Right atrium auricular region (tissue), 2 donors: ENCODE measurements around the gene CDCP1. TPM values are rescaled to one million over a fixed set of nuclear protein-coding genes. Genes with fewer than 3 reads are reported as not detected.
"Not testable (repeated sequence)": the region's sequence is repeated elsewhere in the genome, so short reads cannot be mapped to it uniquely, and the experiment has no call there.

Source experiments
- DNase-seq: peaks from one replicate; pipeline ENCODE4 v3.0.0-alpha.2; 2019; ENCODE audit warnings: low spot score
- H3K27ac ChIP-seq, 2 donors: fragments of 200-600 bp; sonication (generic); 1 replicate in 1 of 2; 2 replicates in 1 of 2; pipeline ENCODE4 v1.5.1; 2016 to 2019
- H3K27me3 ChIP-seq, 2 donors: fragments of 200-600 bp; sonication (generic); one replicate each; pipeline versions ENCODE4 v1.5.1 to v1.6.0; 2017 to 2019
- H3K36me3 ChIP-seq: fragments of 200-600 bp; sonication (generic); one replicate; pipeline ENCODE4 v1.5.1; 2016
- H3K4me1 ChIP-seq, 2 donors: fragments of 200-600 bp; sonication (generic); one replicate each; pipeline versions ENCODE4 v1.5.1 to v1.6.0; 2017 to 2019
- H3K4me3 ChIP-seq, 2 donors: fragments of 200-600 bp; sonication (generic); 1 replicate in 1 of 2; 2 replicates in 1 of 2; pipeline ENCODE4 v1.5.1; 2017 to 2019; ENCODE audit warnings: mild to moderate bottlenecking in 1 of 2, moderate library complexity in 1 of 2
- H3K9me3 ChIP-seq, 2 donors: fragments of 200-600 bp; sonication (generic); one replicate each; pipeline ENCODE4 v1.5.1; 2019
- total RNA-seq, 2 donors: library from RNA; depleted of rRNA; stranded (reverse); fragments of >200 nt; gene quantifications; one replicate each; pipeline ENCODE4 v1.1.0, GENCODE V29; 2016
- TF ChIP-seq, protein P1 (sequence below), 2 donors: fragments of 200-600 bp; sonication (generic); IDR thresholded peaks; one replicate each; pipeline ENCODE4 v1.5.1; 2019; ENCODE audit warnings: antibody characterized with exemption in 2 of 2

CDCP1 gene
- total RNA-seq, 2 donors from 2014 or later: 0.48 to 2.8 TPM

DNA sequence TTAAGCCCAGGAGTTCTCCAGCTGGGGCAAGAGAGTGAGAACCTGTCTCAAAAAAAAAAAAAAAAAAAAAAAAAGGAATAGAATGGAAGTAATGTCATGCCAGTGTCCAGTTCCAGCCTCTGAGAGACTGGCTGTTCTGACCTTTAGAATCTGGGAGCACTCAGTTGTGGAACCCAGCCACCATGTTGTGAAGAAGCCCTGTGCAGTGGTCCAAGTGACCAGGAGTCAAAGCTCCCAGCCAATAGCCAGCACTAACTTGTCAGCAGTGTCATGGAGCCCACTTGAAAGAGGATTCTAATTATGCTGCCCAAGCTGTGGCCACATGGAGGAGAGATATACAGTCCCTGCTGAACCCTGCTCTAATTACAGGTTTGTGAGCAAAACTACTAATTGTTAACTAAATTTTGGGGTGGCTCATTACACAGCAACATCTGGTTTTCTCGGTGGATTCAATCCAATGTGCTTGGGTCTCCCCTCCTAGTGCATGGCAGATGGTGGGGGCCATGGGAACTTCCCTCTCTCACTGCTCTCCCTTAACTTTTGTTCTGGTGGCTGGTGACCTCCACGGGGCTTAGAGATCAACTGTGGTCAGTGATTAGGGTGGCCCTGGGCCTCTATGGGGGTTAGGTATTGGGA, 64.6 kb downstream of the CDCP1 start:
- H3K36me3 ChIP-seq: no peaks in the 10 kb centered on the region
- H3K4me3 ChIP-seq: no peak overlapping the region
- no peak overlapping the region for H3K27ac ChIP-seq
- H3K9me3 ChIP-seq: no peaks in the 10 kb centered on the region
- TF ChIP-seq, protein P1, sequence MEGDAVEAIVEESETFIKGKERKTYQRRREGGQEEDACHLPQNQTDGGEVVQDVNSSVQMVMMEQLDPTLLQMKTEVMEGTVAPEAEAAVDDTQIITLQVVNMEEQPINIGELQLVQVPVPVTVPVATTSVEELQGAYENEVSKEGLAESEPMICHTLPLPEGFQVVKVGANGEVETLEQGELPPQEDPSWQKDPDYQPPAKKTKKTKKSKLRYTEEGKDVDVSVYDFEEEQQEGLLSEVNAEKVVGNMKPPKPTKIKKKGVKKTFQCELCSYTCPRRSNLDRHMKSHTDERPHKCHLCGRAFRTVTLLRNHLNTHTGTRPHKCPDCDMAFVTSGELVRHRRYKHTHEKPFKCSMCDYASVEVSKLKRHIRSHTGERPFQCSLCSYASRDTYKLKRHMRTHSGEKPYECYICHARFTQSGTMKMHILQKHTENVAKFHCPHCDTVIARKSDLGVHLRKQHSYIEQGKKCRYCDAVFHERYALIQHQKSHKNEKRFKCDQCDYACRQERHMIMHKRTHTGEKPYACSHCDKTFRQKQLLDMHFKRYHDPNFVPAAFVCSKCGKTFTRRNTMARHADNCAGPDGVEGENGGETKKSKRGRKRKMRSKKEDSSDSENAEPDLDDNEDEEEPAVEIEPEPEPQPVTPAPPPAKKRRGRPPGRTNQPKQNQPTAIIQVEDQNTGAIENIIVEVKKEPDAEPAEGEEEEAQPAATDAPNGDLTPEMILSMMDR (IDR thresholded peaks at IDR 0.05): no peak
- no peaks in the 10 kb centered on the region for H3K27me3 ChIP-seq
- H3K4me1 ChIP-seq: no peaks in the 10 kb centered on the region
- DNase-seq: no peak

DNA sequence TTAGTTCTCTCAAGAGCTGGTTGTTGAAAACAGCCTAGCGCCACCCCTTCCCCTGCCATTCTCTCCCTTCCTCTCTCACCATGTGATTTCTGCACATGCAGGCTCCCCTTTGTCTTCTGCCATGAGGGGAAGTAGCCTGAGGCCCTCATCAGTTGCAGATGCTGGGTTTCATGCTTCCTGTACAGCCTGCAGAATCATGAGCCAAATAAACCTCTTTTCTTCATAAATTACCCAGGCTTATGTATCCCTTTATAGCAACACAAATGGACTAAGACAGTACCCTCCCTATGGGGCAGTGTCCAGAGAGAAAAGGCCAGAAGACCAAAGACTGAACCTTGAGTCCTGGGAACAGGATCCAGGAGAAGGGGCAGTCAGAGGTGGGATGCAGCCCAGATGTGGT, 65.4 kb downstream of the CDCP1 start:
- Histone ChIP-seq H3K9me3 (no peaks in the 10 kb centered on the region), H3K27ac (no peak overlapping the region), H3K27me3 (no peaks in the 10 kb centered on the region), H3K36me3 (no peaks in the 10 kb centered on the region), H3K4me3 (no peak overlapping the region), H3K4me1 (no peaks in the 10 kb centered on the region)
- TF ChIP-seq, protein P1 (IDR thresholded peaks at IDR 0.05): no peak
- DNase-seq: no peak

DNA sequence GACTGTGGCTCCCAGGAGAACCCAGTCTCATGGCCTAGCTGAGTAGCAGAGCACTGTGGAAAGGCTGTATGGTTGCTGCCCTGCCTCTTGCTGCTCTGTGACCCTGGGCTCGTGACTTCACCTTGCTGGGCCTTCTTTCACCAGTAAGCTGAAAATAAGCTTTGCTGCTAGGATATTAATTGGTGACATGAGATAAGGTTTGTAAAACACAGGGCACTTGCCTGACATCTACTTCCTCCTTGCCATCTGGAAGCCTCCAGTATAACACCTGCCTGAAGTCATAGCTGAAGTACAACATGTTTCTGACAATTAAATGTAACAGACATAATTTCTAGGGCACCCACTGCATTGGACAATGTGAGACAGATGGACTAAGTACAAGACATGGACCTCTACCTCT, 66.5 kb downstream of the CDCP1 start:
- no peaks in the 10 kb centered on the region for H3K9me3 ChIP-seq
- H3K4me1 ChIP-seq: no peaks in the 10 kb centered on the region
- H3K36me3 ChIP-seq: no peaks in the 10 kb centered on the region
- no peak overlapping the region for H3K27ac ChIP-seq
- DNase-seq: no peak
- H3K4me3 ChIP-seq: no peak overlapping the region
- TF ChIP-seq, protein P1 (IDR thresholded peaks at IDR 0.05): no peak
- no peaks in the 10 kb centered on the region for H3K27me3 ChIP-seq

DNA sequence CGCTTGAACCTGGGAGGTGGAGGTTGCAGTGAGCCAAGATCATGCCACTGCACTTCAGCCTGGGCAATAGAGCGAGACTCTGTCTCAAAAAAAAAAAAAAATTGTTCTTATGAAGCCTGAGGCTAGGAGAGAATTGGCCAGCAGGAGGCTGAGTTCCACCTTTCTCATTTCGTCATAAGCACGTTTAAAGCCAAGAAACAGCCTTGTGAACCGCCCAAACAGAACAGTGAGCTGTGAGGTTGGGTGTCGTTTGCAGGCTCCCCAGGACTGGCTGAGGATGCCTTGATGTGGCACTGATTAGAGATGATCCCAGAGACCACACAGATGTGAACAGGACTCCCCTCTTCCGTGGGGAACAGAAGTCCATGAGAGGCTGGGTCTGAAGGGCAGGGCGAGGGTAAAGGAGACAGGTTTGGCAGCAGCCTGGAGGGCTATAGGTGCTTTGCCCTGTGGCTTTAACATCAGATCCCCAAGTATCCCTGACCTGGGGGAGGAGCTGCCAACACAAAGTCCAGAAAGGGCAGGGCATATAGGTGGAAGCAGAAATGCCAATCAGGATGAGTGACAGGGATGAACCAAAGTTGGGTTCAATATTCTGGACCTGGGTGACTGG, 67.2 kb downstream of the CDCP1 start:
- Histone ChIP-seq H3K27me3 (no peaks in the 10 kb centered on the region), H3K36me3 (no peaks in the 10 kb centered on the region), H3K4me1 (no peaks in the 10 kb centered on the region), H3K4me3 (no peak overlapping the region), H3K9me3 (no peaks in the 10 kb centered on the region), H3K27ac (no peak overlapping the region)
- TF ChIP-seq, protein P1 (IDR thresholded peaks at IDR 0.05): no peak
- DNase-seq: no peak

DNA sequence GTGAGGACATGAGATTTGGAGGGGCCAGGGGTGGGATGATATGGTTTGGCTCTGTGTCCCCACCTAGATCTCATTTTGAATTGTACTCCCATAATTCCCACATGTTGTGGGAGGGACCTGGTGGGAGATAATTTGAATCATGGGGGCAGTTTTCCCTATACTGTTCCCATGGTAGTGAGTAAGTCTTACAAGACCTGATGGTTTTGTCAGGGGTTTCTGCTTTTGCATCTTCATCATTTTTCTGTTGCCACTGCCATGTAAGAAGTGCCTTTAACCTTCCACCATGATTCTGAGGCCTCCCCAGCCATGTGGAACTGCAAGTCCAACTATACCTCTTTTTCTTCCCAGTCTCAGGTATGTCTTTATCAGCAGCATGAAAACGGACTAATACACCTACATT, 67.9 kb downstream of the CDCP1 start:
- not testable (repeated sequence) for H3K27ac ChIP-seq, H3K9me3 ChIP-seq, H3K4me1 ChIP-seq, H3K4me3 ChIP-seq, H3K36me3 ChIP-seq, DNase-seq, H3K27me3 ChIP-seq

DNA sequence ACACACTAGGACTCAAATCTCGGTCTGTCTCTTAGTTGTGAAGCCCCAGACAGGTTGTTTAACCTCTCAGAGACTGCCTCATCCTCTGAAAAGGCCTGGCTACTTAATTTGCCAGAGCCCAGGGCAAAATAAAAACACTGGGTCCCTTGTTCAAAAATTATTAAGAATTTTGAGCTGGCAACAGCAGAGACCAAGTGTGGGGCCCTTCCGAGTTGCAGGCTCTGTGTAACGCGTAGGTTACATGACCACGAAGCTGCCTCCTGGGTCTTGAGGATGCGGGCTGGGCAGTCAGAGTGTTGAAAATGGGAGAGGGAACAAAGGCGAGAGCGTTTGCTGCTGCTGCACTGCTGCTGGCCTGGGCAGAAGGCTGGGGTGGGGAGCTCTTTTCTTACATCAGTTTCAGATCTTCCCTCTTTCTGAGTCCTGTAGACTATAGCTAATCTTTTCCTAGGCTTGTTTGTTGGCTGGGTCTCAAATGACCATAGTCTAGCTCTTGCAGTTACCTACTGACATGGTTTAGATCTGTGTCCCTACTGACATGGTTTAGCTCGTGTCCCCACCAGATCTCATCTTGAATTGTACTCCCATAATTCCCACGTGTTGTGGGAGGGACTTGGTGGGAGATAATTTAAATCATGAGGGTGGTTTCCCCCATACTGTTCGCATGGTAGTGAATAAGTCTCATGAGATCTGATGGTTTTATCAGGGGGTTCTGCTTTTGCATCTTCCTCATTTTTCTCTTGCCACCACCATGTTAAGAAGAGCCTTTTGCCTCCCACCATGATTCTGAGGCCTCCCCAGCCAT, 70.2 kb downstream of the CDCP1 start:
- Histone ChIP-seq H3K27ac (no peak overlapping the region), H3K4me1 (no peaks in the 10 kb centered on the region)
- TF ChIP-seq, protein P1 (IDR thresholded peaks at IDR 0.05): no peak

More for the DNA sequence above, 70.2 kb downstream of the CDCP1 start:
- Histone ChIP-seq H3K36me3 (no peaks in the 10 kb centered on the region), H3K27me3 (no peaks in the 10 kb centered on the region), H3K4me3 (no peak overlapping the region), H3K9me3 (no peaks in the 10 kb centered on the region)
- no peak for DNase-seq
